HCT116 (cell line): Measurements from ENCODE around the gene CHRNA5. TPM values are rescaled to one million over a fixed set of nuclear protein-coding genes. Genes with fewer than 3 reads are reported as not detected.

Experiments
- ATAC-seq: fragments of 200-7000 bp; cut with Tn5 transposase; 2 replicates; pipeline ENCODE4 v1.9.1; 2020; ENCODE audit warnings: mild to moderate bottlenecking, moderate library complexity
- BruUV-seq: library from RNA; stranded (reverse); fragments of 400-500 nt; replicated peaks from 2 replicates; lab custom pipeline; 2021; lab: Mats Ljungman, UMichigan
- CTCF ChIA-PET: fragments of 300-600 bp; sonication (Branson Sonifier 250); formaldehyde crosslinking; loops from one replicate; lab custom pipeline; 2021; ENCODE audit warnings: antibody characterized with exemption; lab: Charles Lee
- POLR2A ChIA-PET: fragments of 300-600, 350-600 bp; sonication (Branson Sonifier 250); formaldehyde crosslinking; loops from one replicate; lab custom pipeline; 2021; ENCODE audit warnings: antibody characterized with exemption; lab: Charles Lee
- RAD21 ChIA-PET, 2 experiments: fragments of 300-600 bp; sonication (Branson Sonifier 250); formaldehyde crosslinking; loops; one replicate each; lab custom pipeline; 2023; ENCODE audit warnings: low total read pairs in 2 of 2; ENCODE audit not compliant: uncharacterized antibody in 2 of 2, unreplicated experiment in 2 of 2, low non-redundant PET in 1 of 2; lab: Charles Lee
- DNase-seq: peaks from one replicate; pipeline ENCODE4 v3.0.0-alpha.2; 2010; ENCODE audit warnings: low read depth, low spot score
- H2AFZ ChIP-seq: fragments of 200-600 bp; shearing (Covaris generic), sonication (generic); 2 replicates; pipeline ENCODE4 v1.6.1; 2017; ENCODE audit warnings: low read depth, mixed run types, mixed read lengths, antibody characterized with exemption, low read length; ENCODE audit not compliant: poor library complexity, severe bottlenecking
- H3K27ac ChIP-seq: 2 replicates; pipeline ENCODE4 v1.5.1; 2012; ENCODE audit warnings: low read depth, low read length
- H3K27me3 ChIP-seq: fragments of 200-600 bp; sonication (generic); 2 replicates; pipeline ENCODE4 v1.6.1; 2016; ENCODE audit warnings: mixed run types, low read length, mixed read lengths; ENCODE audit not compliant: insufficient read depth
- H3K36me3 ChIP-seq, 2 experiments: fragments of 200-500 bp in 1 of 2; fragments of 200-600 bp in 1 of 2; sonication (Bioruptor generic) in 1 of 2; sonication (generic) in 1 of 2; 2 replicates each; pipeline versions ENCODE4 v1.5.1 to v1.6.1; 2014 to 2016; ENCODE audit warnings: low read length in 2 of 2, inconsistent platforms in 1 of 2, mixed read lengths in 1 of 2, mixed run types in 1 of 2; ENCODE audit not compliant: insufficient read depth in 2 of 2, control insufficient read depth in 1 of 2
- H3K4me1 ChIP-seq, 2 experiments: fragments of 200-600 bp in 1 of 2; sonication (generic) in 1 of 2; 2 replicates each; pipeline versions ENCODE4 v1.5.1 to v1.6.1; 2012 to 2017; ENCODE audit warnings: low read length in 2 of 2, inconsistent platforms in 1 of 2, mild to moderate bottlenecking in 1 of 2, mixed read lengths in 1 of 2, mixed run types in 1 of 2, moderate library complexity in 1 of 2; ENCODE audit not compliant: insufficient read depth in 2 of 2, control insufficient read depth in 1 of 2
- H3K4me2 ChIP-seq: fragments of 200-600 bp; sonication (generic); 2 replicates; pipeline ENCODE4 v1.6.1; 2017; ENCODE audit warnings: mixed run types, low read length, mixed read lengths
- H3K4me3 ChIP-seq, 2 experiments: fragments of 200-600 bp in 1 of 2; sonication (generic) in 1 of 2; replicated peaks in 1 of 2; 2 replicates each; pipeline ENCODE4 v1.5.1; 2011 to 2016; ENCODE audit warnings: low read length in 2 of 2, control low read depth in 1 of 2, low read depth in 1 of 2, mild to moderate bottlenecking in 1 of 2, mixed read lengths in 1 of 2, mixed run types in 1 of 2
- H3K79me2 ChIP-seq: fragments of 200-600 bp; sonication (generic); 2 replicates; pipeline ENCODE4 v1.6.1; 2017; ENCODE audit warnings: mild to moderate bottlenecking, mixed run types, low read length, moderate library complexity, mixed read lengths; ENCODE audit not compliant: insufficient read depth
- H3K9ac ChIP-seq: fragments of 200-600 bp; sonication (generic); 2 replicates; pipeline ENCODE4 v1.6.1; 2016; ENCODE audit warnings: low read length, mixed read lengths
- H3K9me2 ChIP-seq: fragments of 200-600 bp; sonication (generic), shearing (Covaris generic); 2 replicates; pipeline ENCODE4 v1.6.1; 2017; ENCODE audit warnings: mixed run types, mild to moderate bottlenecking, moderate library complexity; ENCODE audit not compliant: insufficient read depth
- H3K9me3 ChIP-seq, 2 experiments: fragments of 200-500 bp in 1 of 2; fragments of 200-600 bp in 1 of 2; sonication (Bioruptor generic) in 1 of 2; sonication (generic) in 1 of 2; 2 replicates each; pipeline ENCODE4 v1.6.1; 2014 to 2017; ENCODE audit warnings: low read length in 2 of 2, mixed read lengths in 2 of 2, inconsistent platforms in 1 of 2, low read depth in 1 of 2, mild to moderate bottlenecking in 1 of 2, mixed run types in 1 of 2, moderate library complexity in 1 of 2; ENCODE audit not compliant: control insufficient read depth in 1 of 2, insufficient read depth in 1 of 2
- H4K20me1 ChIP-seq: fragments of 200-600 bp; sonication (generic), shearing (Covaris generic); 2 replicates; pipeline ENCODE4 v1.6.1; 2017; ENCODE audit warnings: mixed run types, mild to moderate bottlenecking, moderate library complexity; ENCODE audit not compliant: insufficient read depth
- ATF3 ChIP-seq: IDR thresholded peaks from 2 replicates; pipeline ENCODE4 v1.6.1; 2012
- CBX3 ChIP-seq: IDR thresholded peaks from 2 replicates; pipeline ENCODE4 v1.6.1; 2012; ENCODE audit warnings: low read depth
- CEBPB ChIP-seq: IDR thresholded peaks from 2 replicates; pipeline ENCODE4 v1.6.1; 2012; ENCODE audit warnings: low read depth
- ELF1 ChIP-seq: IDR thresholded peaks from 2 replicates; pipeline ENCODE4 v1.6.1; 2012; ENCODE audit warnings: low read depth, borderline replicate concordance
- EZH2 ChIP-seq: fragments of 200-600 bp; sonication (generic); IDR thresholded peaks from 2 replicates; pipeline ENCODE4 v1.6.1; 2017; ENCODE audit warnings: antibody characterized with exemption, mixed run types
- EZH2phosphoT487 ChIP-seq: fragments of 200-600 bp; IDR thresholded peaks from 2 replicates; pipeline ENCODE4 v1.6.1; 2018; ENCODE audit warnings: antibody characterized with exemption, borderline replicate concordance
- FOSL1 ChIP-seq: IDR thresholded peaks from 2 replicates; pipeline ENCODE4 v1.6.1; 2012; ENCODE audit warnings: low read depth
- JUND ChIP-seq: IDR thresholded peaks from 2 replicates; pipeline ENCODE4 v1.6.1; 2012
- RAD21 ChIP-seq: IDR thresholded peaks from 2 replicates; pipeline ENCODE4 v1.6.1; 2012; ENCODE audit warnings: low read depth, mild to moderate bottlenecking
- SRF ChIP-seq: IDR thresholded peaks from 2 replicates; pipeline ENCODE4 v1.6.1; 2012; ENCODE audit warnings: low read depth
- TCF7L2 ChIP-seq: IDR thresholded peaks from 2 replicates; pipeline ENCODE4 v1.7.0; 2011; ENCODE audit warnings: borderline replicate concordance, inconsistent platforms; ENCODE audit not compliant: insufficient read depth, insufficient read length; ENCODE audit errors: extremely low read depth
- YY1 ChIP-seq: IDR thresholded peaks from 2 replicates; pipeline ENCODE4 v1.6.1; 2011; ENCODE audit warnings: low read length, low read depth, moderate library complexity, mild to moderate bottlenecking; ENCODE audit not compliant: insufficient replicate concordance; ENCODE audit errors: extremely low read depth
- ZFX ChIP-seq: fragments of 450-650 bp; IDR thresholded peaks from 2 replicates; pipeline ENCODE4 v1.6.1; 2017
- intact Hi-C: fragments of 100-400 bp; cut with micrococcal nuclease; formaldehyde crosslinking; loops from 2 replicates; pipeline ENCODE4 v1.10.0; 2022
- total RNA-seq: library from RNA; stranded (reverse); gene quantifications from one replicate; pipeline ENCODE4 v1.2.1, GENCODE V29; 2021; ENCODE audit not compliant: unreplicated experiment
- TF ChIP-seq, protein P1 (sequence below): IDR thresholded peaks from 2 replicates; pipeline ENCODE4 v1.6.1; 2012

Gene CHRNA5
- total RNA-seq, 1 experiment from 2014 or later: 25.2 TPM

DNA sequence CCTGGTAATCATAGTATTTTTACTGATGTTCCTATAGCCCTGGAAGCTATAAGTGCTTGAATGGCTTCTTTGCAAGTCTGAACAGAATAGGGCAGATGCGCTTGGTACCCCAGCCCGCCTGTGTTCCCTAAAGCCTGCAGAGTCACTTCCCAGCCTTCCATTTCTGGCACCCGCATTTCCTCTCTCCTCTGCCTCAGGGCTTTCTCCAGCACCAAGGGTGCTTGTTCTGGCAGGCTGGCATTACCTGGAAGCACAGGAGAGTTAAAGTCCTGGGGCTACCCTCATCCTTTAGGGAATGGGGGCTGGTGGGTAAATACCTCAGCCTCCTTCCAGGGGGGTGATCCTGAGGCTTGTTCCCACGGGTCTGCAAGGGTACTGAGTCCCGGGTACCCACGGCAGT lies 62.9 kb downstream of the CHRNA5 start:
- CTCF ChIA-PET: no interaction called here
- TF ChIP-seq, protein P1, sequence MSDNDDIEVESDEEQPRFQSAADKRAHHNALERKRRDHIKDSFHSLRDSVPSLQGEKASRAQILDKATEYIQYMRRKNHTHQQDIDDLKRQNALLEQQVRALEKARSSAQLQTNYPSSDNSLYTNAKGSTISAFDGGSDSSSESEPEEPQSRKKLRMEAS: no peak
- TF ChIP-seq ZFX (no peak), SRF (no peak), JUND (no peak), YY1 (no peak), EZH2phosphoT487 (no peak), FOSL1 (no peak), TCF7L2 (no peak), ELF1 (no peak), CEBPB (no peak), EZH2 (no peak), RAD21 (no peak), CBX3 (no peak), ATF3 (no peak)
- Histone ChIP-seq H3K27ac (no peak overlapping the region), H3K9me2 (no peaks in the 10 kb centered on the region), H3K4me2 (no peak overlapping the region), H3K36me3 (no peaks in the 10 kb centered on the region), H4K20me1 (no peaks in the 10 kb centered on the region), H3K79me2 (no peaks in the 10 kb centered on the region), H3K9ac (no peak overlapping the region), H3K9me3 (peaks cover 4 to 6% of the 10 kb centered on the region in 2 experiments; a peak in 1 of 4 replicates), H3K4me3 (no peak overlapping the region), H3K4me1 (no peaks in the 10 kb centered on the region), H3K27me3 (no peaks in the 10 kb centered on the region), H2AFZ (no peak overlapping the region)
- RAD21 ChIA-PET: no interaction called here
- POLR2A ChIA-PET: no interaction called here
- no peak for DNase-seq
- BruUV-seq: no TSS peak
- ATAC-seq: no peak
- intact Hi-C loops: no loop called here
